Subcutaneous adipose tissue (tissue), 4 donors: ENCODE measurements around the gene FRZB. TPM values are rescaled to one million over a fixed set of nuclear protein-coding genes. Genes with fewer than 3 reads are reported as not detected.

Experiments
- CTCF ChIP-seq: fragments of 450-650 bp; IDR thresholded peaks from one replicate; pipeline ENCODE4 v1.5.1; 2016; ENCODE audit warnings: low read depth, mild to moderate bottlenecking, control low read depth, antibody characterized with exemption, moderate library complexity
- total RNA-seq, 4 donors: library from RNA; depleted of rRNA; stranded (reverse); fragments of >200 nt; gene quantifications; one replicate each; pipeline ENCODE4 v1.1.0, GENCODE V29; 2016

FRZB gene
- total RNA-seq, 4 donors from 2014 or later = 0.57 to 8.1 (median 1.6) TPM

GRCh38 chr2:182824056-182824766, 42.2 kb downstream of the FRZB start:
- no peak for TF ChIP-seq CTCF

DNA sequence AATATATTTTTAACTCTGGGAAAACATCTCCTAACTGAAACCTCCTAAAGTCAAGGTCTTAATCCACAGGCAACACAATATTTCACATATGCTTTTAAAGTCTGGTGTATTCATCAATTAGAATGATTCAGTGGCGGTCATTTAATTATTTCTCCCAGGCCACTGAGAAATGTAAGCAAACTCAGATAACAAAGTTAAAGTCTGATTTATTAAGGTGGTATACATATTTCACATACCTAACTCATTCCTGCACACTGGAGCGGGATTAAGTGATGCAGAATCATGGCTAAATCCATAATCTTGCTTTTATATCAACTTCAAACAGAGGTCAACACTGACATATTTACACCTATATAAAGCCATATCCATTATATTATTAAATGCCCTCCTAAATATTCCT, 43.7 kb downstream of the FRZB start:
- TF ChIP-seq CTCF = no peak

GRCh38 chr2:182821182-182821581, 45.3 kb downstream of the FRZB start:
- TF ChIP-seq CTCF = no peak

- TF ChIP-seq CTCF = no peak
These were observed 47.0 kb downstream of the FRZB start for GRCh38 chr2:182819412-182819811.

DNA sequence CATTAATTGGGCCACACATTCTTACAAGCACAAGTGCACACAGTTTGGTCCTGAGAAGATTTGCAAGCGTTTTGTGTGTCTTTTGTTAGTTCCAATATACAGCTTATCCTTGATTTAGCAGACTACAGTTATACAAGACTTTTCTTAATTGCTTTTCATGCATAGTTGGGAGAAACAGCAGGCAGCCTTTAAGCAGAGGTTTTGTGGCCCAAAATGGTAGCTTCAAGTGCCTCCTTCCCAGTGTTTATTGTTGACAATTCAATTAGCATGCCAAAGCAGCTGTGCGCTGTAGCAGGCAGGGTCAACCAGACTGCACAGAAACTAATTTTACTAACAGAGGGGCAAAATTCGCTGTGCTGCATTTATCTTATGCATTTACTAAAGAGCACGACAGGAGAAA, 47.5 kb downstream of the FRZB start:
- no peak for TF ChIP-seq CTCF

- no peak for TF ChIP-seq CTCF
These were observed 47.9 kb downstream of the FRZB start for GRCh38 chr2:182818501-182818900.

DNA sequence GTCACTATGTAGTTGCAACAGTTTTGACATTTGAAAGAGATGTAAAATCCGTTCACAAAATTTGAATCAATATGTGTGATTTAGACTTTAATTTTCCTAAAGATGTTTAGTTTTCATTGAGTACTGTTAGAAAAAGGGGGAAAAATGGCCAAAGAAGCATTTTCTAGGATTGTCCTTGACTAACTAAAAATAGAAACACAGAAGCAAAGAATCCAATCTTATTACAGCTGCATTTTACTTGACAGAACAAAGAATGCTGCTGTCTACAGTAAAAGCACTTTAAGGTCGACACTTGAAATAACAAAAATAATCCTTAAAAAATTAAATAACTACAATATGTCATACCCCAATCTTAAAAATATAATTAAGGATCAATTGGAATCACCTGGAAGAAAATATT, 48.9 kb downstream of the FRZB start:
- TF ChIP-seq CTCF = no peak
